Panc1 (cell line): ENCODE data around the gene TTC28. TPM values are rescaled to one million over a fixed set of nuclear protein-coding genes. Genes with fewer than 3 reads are reported as not detected.

Experiments
- ATAC-seq: fragments of 200-7000 bp; cut with Tn5 transposase; 2 replicates; pipeline ENCODE4 v1.9.1; 2020; ENCODE audit warnings: mild to moderate bottlenecking, moderate library complexity
- BruUV-seq: library from RNA; stranded (reverse); fragments of 400-500 nt; replicated peaks from 2 replicates; lab custom pipeline; 2021; lab: Mats Ljungman, UMichigan
- CTCF ChIA-PET: fragments of 300-600 bp; sonication (Branson Sonifier 250); formaldehyde crosslinking; loops from one replicate; lab custom pipeline; 2022; ENCODE audit warnings: antibody characterized with exemption; lab: Charles Lee
- POLR2A ChIA-PET: fragments of 300-600 bp; sonication (Branson Sonifier 250); formaldehyde crosslinking; loops from one replicate; lab custom pipeline; 2022; ENCODE audit warnings: antibody characterized with exemption; lab: Charles Lee
- DNase-seq: peaks from one replicate; pipeline ENCODE4 v3.0.0-alpha.2; 2010; ENCODE audit warnings: low read depth, low spot score
- H3K27ac ChIP-seq: 2 replicates; pipeline ENCODE4 v1.5.1; 2011; ENCODE audit warnings: mild to moderate bottlenecking, low read length, inconsistent platforms
- H3K27me3 ChIP-seq: fragments of 200-500 bp; sonication (Bioruptor generic); 2 replicates; pipeline ENCODE4 v1.6.0; 2014; ENCODE audit warnings: low read length, inconsistent platforms; ENCODE audit not compliant: control insufficient read depth, insufficient read depth
- H3K36me3 ChIP-seq: fragments of 200-500 bp; sonication (Bioruptor generic); 2 replicates; pipeline ENCODE4 v1.5.1; 2014; ENCODE audit warnings: inconsistent platforms, mild to moderate bottlenecking, low read length, moderate library complexity; ENCODE audit not compliant: control insufficient read depth, insufficient read depth
- H3K4me1 ChIP-seq: 2 replicates; pipeline ENCODE4 v1.5.1; 2011; ENCODE audit warnings: inconsistent platforms, mild to moderate bottlenecking, low read length, moderate library complexity; ENCODE audit not compliant: control insufficient read depth, insufficient read depth
- H3K4me3 ChIP-seq, 2 experiments: 2 replicates each; pipeline ENCODE4 v1.5.1; 2011 to 2012; ENCODE audit warnings: low read depth in 2 of 2, low read length in 2 of 2, mild to moderate bottlenecking in 2 of 2, inconsistent platforms in 1 of 2, moderate library complexity in 1 of 2
- H3K9me3 ChIP-seq: fragments of 200-500 bp; sonication (Bioruptor generic); 2 replicates; pipeline ENCODE4 v1.5.1; 2014; ENCODE audit warnings: low read depth, mild to moderate bottlenecking, inconsistent platforms, low read length, moderate library complexity; ENCODE audit not compliant: control insufficient read depth, insufficient read depth
- CTCF ChIP-seq: fragments of 450-650 bp; IDR thresholded peaks from 2 replicates; pipeline ENCODE4 v1.5.1; 2017; ENCODE audit warnings: mild to moderate bottlenecking
- POLR2AphosphoS5 ChIP-seq: IDR thresholded peaks from 2 replicates; pipeline ENCODE4 v1.6.1; 2012; ENCODE audit warnings: mild to moderate bottlenecking, low read depth, low read length, moderate library complexity
- REST ChIP-seq, 2 experiments: IDR thresholded peaks; 2 replicates each; pipeline ENCODE4 v1.6.1; 2011 to 2012; ENCODE audit warnings: low read depth in 2 of 2, control low read depth in 1 of 2, low read length in 1 of 2, mild to moderate bottlenecking in 1 of 2, moderate library complexity in 1 of 2; ENCODE audit not compliant: insufficient read depth in 1 of 2
- SIN3A ChIP-seq: IDR thresholded peaks from 2 replicates; pipeline ENCODE4 v1.6.1; 2012; ENCODE audit warnings: low read depth, mild to moderate bottlenecking, low read length, moderate library complexity, borderline replicate concordance; ENCODE audit not compliant: insufficient read depth
- TCF7L2 ChIP-seq: IDR thresholded peaks from 2 replicates; pipeline ENCODE4 v1.6.1; 2011; ENCODE audit warnings: mild to moderate bottlenecking, low read depth, low read length, inconsistent platforms
- in situ Hi-C: cut with HindIII; loops from 2 replicates; pipeline ENCODE4 v1.10.0; 2016; ENCODE audit warnings: low sequenced_read_pairs, low pct_unique_long_range_greater_than_20kb
- intact Hi-C: fragments of 100-400 bp; cut with micrococcal nuclease; formaldehyde crosslinking; loops from one replicate; pipeline ENCODE4 v1.10.0; 2022; ENCODE audit not compliant: unreplicated experiment
- total RNA-seq: library from RNA; stranded (reverse); gene quantifications from one replicate; pipeline ENCODE4 v1.2.1, GENCODE V29; 2021; ENCODE audit not compliant: unreplicated experiment

TTC28 gene
- total RNA-seq, 1 experiment from 2014 or later: 24.8 TPM

GRCh38 chr22:27987557-27987956, 692.1 kb downstream of the TTC28 start:
- no peak overlapping the region for H3K27ac ChIP-seq
- ChIA-PET POLR2A (no interaction called here), CTCF (no interaction called here)
- DNase-seq (no peak), ATAC-seq (no peak)
- H3K36me3 ChIP-seq: no peaks in the 10 kb centered on the region
- no peak for TF ChIP-seq TCF7L2
- no peak for TF ChIP-seq CTCF
- TF ChIP-seq REST (IDR thresholded peaks at IDR 0.05; ENCODE audit: insufficient read depth in 1 of 2, low read depth in 2 of 2, low read length in 1 of 2): no peak
- no peaks in the 10 kb centered on the region for H3K9me3 ChIP-seq
- H3K4me1 ChIP-seq: no peaks in the 10 kb centered on the region
- intact Hi-C loops (no loop called here), in situ Hi-C loops (no loop called here)
- no peaks in the 10 kb centered on the region for H3K27me3 ChIP-seq
- H3K4me3 ChIP-seq: no peak overlapping the region
- BruUV-seq: no TSS peak

DNA sequence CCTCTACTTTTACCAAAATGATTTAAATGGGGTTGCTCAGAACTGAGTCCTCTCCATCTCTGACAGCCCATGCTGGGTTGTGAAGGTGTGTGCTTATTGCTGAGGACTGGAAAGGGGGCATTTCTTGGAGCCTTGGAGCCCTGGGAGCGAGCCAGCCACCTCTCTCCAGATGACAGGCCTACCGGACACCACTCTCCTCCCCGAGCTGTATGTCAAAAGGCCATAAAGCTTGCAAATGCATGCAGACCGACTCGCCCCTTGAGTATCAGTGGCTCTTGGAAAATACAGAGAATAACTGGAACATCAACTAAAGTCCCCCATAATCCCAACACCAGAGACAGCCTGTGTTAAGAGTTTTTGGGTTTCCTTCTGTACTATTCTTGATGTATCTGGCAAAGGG, 692.7 kb downstream of the TTC28 start:
- no TSS peak for BruUV-seq
- H3K27me3 ChIP-seq: no peaks in the 10 kb centered on the region
- no peaks in the 10 kb centered on the region for H3K4me1 ChIP-seq
- H3K4me3 ChIP-seq: no peak overlapping the region
- intact Hi-C loops: no loop called here
- DNase-seq (no peak), ATAC-seq (no peak)
- in situ Hi-C loops: no loop called here
- H3K27ac ChIP-seq: no peak overlapping the region
- ChIA-PET POLR2A (no interaction called here), CTCF (no interaction called here)
- H3K36me3 ChIP-seq: no peaks in the 10 kb centered on the region
- no peaks in the 10 kb centered on the region for H3K9me3 ChIP-seq
- TF ChIP-seq POLR2AphosphoS5: no peak
- no peak for TF ChIP-seq CTCF
- TF ChIP-seq TCF7L2: no peak
- TF ChIP-seq SIN3A: no peak
- no peak for TF ChIP-seq REST (IDR thresholded peaks at IDR 0.05; ENCODE audit: insufficient read depth in 1 of 2, low read depth in 2 of 2, low read length in 1 of 2)
